Coronary artery (tissue), 2 donors: ENCODE results near the gene FBXO22.

Experiments
- DNase-seq: peaks from one replicate; pipeline ENCODE4 v3.0.0-alpha.2; 2017; ENCODE audit warnings: low spot score
- H3K27ac ChIP-seq, 2 donors: fragments of 200-600 bp; sonication (generic); one replicate each; pipeline ENCODE4 v1.5.1; 2016 to 2019
- H3K4me3 ChIP-seq: fragments of 200-600 bp; sonication (generic); 2 replicates; pipeline ENCODE4 v1.5.1; 2016; ENCODE audit warnings: mild to moderate bottlenecking, moderate library complexity
- CTCF ChIP-seq: fragments of 200-600 bp; sonication (generic); IDR thresholded peaks from one replicate; pipeline ENCODE4 v1.5.1; 2019; ENCODE audit warnings: antibody characterized with exemption

The FBXO22 gene

GRCh38 chr15:75921732-75922703 is 18.3 kb downstream of the FBXO22 start:
- no peak overlapping the region for H3K4me3 ChIP-seq
- H3K27ac ChIP-seq = no peak overlapping the region
- TF ChIP-seq CTCF = no peak
- DNase-seq = no peak

GRCh38 chr15:75923756-75924155 is 20.1 kb downstream of the FBXO22 start:
- Histone ChIP-seq H3K4me3 (no peak overlapping the region), H3K27ac (no peak overlapping the region)
- TF ChIP-seq CTCF = no peak
- no peak for DNase-seq

GRCh38 chr15:75924576-75924975 is 20.9 kb downstream of the FBXO22 start:
- Histone ChIP-seq H3K27ac (no peak overlapping the region), H3K4me3 (no peak overlapping the region)
- no peak for TF ChIP-seq CTCF
- no peak for DNase-seq

- no peak overlapping the region for H3K4me3 ChIP-seq
- no peak for DNase-seq
- H3K27ac ChIP-seq = no peak overlapping the region
- no peak for TF ChIP-seq CTCF
Measured at GRCh38 chr15:75925440-75925839, 21.8 kb downstream of the FBXO22 start.

- Histone ChIP-seq H3K27ac (no peak overlapping the region), H3K4me3 (no peak overlapping the region)
- DNase-seq = no peak
- TF ChIP-seq CTCF = no peak
Measured at GRCh38 chr15:75926931-75927330, 23.3 kb downstream of the FBXO22 start.

GRCh38 chr15:75927601-75928000 is 23.9 kb downstream of the FBXO22 start:
- H3K4me3 ChIP-seq = no peak overlapping the region
- DNase-seq = no peak
- no peak for TF ChIP-seq CTCF
- no peak overlapping the region for H3K27ac ChIP-seq
